Natural killer cell treated with Interleukin-12 subunit alpha and Interleukin-12 subunit beta and Interleukin-15 and Interleukin-18, amount 100 ng/mL, for 72 hours (primary cell): ENCODE results near the gene BMPR1B. TPM values are rescaled to one million over a fixed set of nuclear protein-coding genes. Genes with fewer than 3 reads are reported as not detected.
"Not testable (repeated sequence)": the region's sequence is repeated elsewhere in the genome, so short reads cannot be mapped to it uniquely, and the experiment has no call there.

ENCODE experiments used
- ATAC-seq, 2 donors: fragments of 150-1000 bp; cut with Tn5 transposase in 1 of 2; sonication (Bioruptor Pico), chemical (Tn5 transposase) in 1 of 2; 2 replicates each; pipeline ENCODE4 v1.10.0; 2021
- DNase-seq: peaks from one replicate; pipeline ENCODE4 v3.0.0; 2022; ENCODE audit warnings: low spot score
- H3K27ac Mint-ChIP-seq, 2 donors: 1 replicate in 1 of 2; 2 replicates in 1 of 2; pipeline ENCODE4 v1.8.0; 2022; ENCODE audit warnings: mixed read lengths in 2 of 2, mild to moderate bottlenecking in 1 of 2, moderate library complexity in 1 of 2
- H3K27me3 Mint-ChIP-seq, 2 donors: 1 replicate in 1 of 2; 2 replicates in 1 of 2; pipeline ENCODE4 v1.8.0; 2022; ENCODE audit warnings: mixed read lengths in 2 of 2
- H3K36me3 Mint-ChIP-seq: one replicate; pipeline ENCODE4 v1.8.0; 2022; ENCODE audit warnings: mixed read lengths
- H3K4me1 Mint-ChIP-seq, 2 donors: 1 replicate in 1 of 2; 2 replicates in 1 of 2; pipeline ENCODE4 v1.8.0; 2022; ENCODE audit warnings: low read depth in 2 of 2, mixed read lengths in 2 of 2, mild to moderate bottlenecking in 1 of 2
- H3K4me3 Mint-ChIP-seq: one replicate; pipeline ENCODE4 v1.8.0; 2022; ENCODE audit warnings: mixed read lengths
- H3K9me3 Mint-ChIP-seq: 2 replicates; pipeline ENCODE4 v1.8.0; 2022; ENCODE audit warnings: mixed read lengths
- total RNA-seq, 2 donors: library from RNA; stranded (reverse); gene quantifications; one replicate each; pipeline ENCODE4 v1.2.3, GENCODE V29; 2022

The BMPR1B gene
- total RNA-seq, 2 donors from 2014 or later = not detected

DNA sequence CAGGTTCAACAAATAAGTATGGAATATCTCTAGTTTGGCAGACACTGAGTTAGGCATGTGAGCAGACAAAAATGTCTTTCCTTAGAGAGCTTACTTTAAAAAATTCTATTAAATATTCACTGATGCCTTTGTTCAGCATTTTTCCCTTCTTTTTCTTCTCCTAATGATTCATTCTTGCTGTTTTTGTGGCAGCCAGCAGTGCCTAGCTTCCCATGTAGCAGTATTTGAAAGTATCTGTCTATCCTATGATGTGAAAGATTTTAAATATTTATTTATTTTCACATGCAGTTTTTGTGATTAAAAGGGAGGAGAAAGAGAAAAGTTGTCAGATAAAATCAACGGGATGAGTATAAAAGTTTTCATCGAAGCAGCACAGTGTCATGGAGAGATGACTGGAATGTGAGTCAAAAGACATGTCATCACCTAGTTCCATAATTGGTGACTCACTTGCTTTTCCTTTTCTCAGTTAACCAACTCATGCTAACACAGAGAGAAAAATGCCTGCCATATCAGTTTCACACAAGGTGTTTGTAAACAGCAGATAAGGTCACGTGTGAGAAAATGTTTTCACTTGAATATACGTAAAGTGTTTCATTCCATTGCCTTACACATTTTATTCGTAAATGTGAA lies 69.8 kb downstream of the BMPR1B start:
- no peak overlapping the region for H3K4me3 Mint-ChIP-seq
- no peak overlapping the region for H3K27ac Mint-ChIP-seq
- peaks cover 0 to 3% of the 10 kb centered on the region in 2 donors for H3K27me3 Mint-ChIP-seq
- ATAC-seq (no peak), DNase-seq (no peak)
- H3K9me3 Mint-ChIP-seq = no peaks in the 10 kb centered on the region
- no peaks in the 10 kb centered on the region for H3K4me1 Mint-ChIP-seq
- H3K36me3 Mint-ChIP-seq = no peaks in the 10 kb centered on the region

DNA sequence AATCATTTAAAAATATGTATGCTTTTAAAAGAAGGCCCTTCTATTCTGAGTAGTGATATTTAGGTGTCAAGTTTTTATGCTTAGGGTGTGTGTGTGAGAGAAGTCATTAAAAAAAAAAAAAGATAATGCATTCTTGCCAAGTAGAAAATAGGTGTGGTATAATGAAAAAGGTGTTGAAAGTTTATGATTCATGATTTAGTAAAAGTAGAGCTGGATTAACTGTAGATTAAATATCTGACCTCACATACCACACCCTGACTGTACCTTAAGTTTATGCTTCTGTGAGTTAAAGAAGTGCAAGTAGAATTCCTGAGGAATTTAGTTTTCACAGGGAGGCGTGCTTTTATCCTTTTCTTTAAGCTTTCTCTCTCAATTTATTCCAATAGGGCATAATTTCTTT lies 71.1 kb downstream of the BMPR1B start:
- no peak for ATAC-seq

DNA sequence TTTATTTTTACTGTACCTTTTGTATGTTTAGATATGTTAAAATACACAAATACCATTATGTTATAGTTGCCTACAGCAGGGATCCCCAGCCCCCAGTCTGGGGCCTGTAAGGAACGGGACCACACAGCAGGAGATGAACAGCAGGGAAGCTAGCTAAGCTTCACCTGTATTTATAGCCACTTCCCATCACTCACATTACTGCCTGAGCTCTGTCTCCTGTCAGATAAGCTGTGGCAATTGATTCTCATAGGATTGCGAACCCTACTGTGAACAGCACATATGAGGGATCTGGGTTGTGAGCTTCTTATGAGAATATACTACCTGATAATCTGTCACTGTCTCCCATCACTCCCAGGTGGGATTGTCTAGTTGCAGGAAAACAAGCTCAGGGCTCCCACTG lies 73.9 kb downstream of the BMPR1B start:
- Mint-ChIP-seq H3K9me3 (no peaks in the 10 kb centered on the region), H3K27me3 (no peaks in the 10 kb centered on the region), H3K4me3 (no peak overlapping the region), H3K36me3 (no peaks in the 10 kb centered on the region), H3K27ac (no peak overlapping the region), H3K4me1 (no peaks in the 10 kb centered on the region)
- ATAC-seq = no peak
- no peak for DNase-seq

More for the DNA sequence above, 71.1 kb downstream of the BMPR1B start:
- H3K9me3 Mint-ChIP-seq = no peaks in the 10 kb centered on the region
- H3K36me3 Mint-ChIP-seq = no peaks in the 10 kb centered on the region
- DNase-seq = no peak
- H3K4me1 Mint-ChIP-seq = no peaks in the 10 kb centered on the region
- H3K27me3 Mint-ChIP-seq = no peaks in the 10 kb centered on the region
- H3K4me3 Mint-ChIP-seq = no peak overlapping the region
- H3K27ac Mint-ChIP-seq = no peak overlapping the region

DNA sequence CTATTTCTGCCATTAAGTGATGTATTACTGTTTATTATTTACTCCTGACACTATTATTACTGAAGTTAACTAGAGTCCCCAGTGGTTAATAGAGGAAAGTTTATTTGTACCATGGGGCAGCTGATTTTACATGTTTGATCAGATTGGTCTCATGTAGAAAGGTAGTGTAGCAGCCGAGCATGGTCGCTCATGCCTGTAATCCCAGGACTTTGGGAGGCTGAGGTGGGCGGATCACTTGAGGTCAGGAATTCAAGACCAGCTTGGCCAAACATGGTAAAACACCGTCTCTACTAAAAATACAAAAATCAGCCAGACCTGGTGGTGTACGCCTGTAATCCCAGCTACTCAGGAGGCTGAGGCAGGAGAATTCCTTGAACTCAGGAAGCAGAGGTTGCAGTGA lies 74.6 kb downstream of the BMPR1B start:
- H3K4me3 Mint-ChIP-seq, H3K36me3 Mint-ChIP-seq, DNase-seq, H3K27ac Mint-ChIP-seq, H3K9me3 Mint-ChIP-seq, ATAC-seq, H3K27me3 Mint-ChIP-seq, H3K4me1 Mint-ChIP-seq: not testable (repeated sequence)

DNA sequence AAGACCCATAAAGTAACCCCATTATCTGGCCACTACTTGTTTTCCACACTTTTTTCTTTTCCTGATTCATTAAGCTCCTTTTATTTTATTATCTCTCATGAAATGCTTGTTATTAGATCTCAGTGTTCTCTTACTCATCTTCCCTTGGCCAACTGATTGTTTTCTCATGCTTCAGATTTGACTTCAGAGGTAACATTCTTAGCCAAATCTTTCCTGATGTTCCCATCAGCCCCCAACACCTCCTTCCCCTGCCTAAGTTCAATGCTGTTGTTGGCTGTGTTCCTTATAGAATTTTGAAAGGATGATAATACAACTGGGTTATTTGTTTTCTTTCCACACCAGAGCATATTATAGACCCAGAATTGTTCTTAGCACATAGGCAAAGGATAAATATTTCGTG lies 75.6 kb downstream of the BMPR1B start:
- Mint-ChIP-seq H3K4me3 (no peak overlapping the region), H3K36me3 (no peaks in the 10 kb centered on the region), H3K27me3 (no peaks in the 10 kb centered on the region), H3K27ac (no peak overlapping the region), H3K4me1 (no peaks in the 10 kb centered on the region), H3K9me3 (no peaks in the 10 kb centered on the region)
- no peak for DNase-seq
- no peak for ATAC-seq

DNA sequence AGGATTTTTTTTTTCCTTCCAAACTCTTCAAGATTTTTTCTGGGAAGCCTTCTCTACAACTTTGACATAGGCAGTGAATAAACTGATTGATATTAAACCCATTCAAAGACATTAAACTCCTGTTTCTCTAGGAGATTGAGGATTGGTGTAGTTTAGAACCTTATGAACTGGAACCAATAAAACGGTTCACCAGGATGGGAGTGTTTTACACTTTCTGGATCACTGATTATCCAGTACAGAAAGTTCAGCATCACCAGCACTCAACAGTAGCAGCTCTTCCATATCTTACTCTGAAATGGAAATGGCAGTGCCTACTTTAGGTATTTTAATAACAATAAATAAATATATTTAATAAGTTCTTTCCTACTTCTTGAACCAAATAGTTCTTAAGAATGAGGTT lies 76.7 kb downstream of the BMPR1B start:
- H3K27ac Mint-ChIP-seq = no peak overlapping the region
- H3K27me3 Mint-ChIP-seq = no peaks in the 10 kb centered on the region
- ATAC-seq (no peak), DNase-seq (no peak)
- no peaks in the 10 kb centered on the region for H3K4me1 Mint-ChIP-seq
- H3K4me3 Mint-ChIP-seq = no peak overlapping the region
- H3K36me3 Mint-ChIP-seq = no peaks in the 10 kb centered on the region
- no peaks in the 10 kb centered on the region for H3K9me3 Mint-ChIP-seq

DNA sequence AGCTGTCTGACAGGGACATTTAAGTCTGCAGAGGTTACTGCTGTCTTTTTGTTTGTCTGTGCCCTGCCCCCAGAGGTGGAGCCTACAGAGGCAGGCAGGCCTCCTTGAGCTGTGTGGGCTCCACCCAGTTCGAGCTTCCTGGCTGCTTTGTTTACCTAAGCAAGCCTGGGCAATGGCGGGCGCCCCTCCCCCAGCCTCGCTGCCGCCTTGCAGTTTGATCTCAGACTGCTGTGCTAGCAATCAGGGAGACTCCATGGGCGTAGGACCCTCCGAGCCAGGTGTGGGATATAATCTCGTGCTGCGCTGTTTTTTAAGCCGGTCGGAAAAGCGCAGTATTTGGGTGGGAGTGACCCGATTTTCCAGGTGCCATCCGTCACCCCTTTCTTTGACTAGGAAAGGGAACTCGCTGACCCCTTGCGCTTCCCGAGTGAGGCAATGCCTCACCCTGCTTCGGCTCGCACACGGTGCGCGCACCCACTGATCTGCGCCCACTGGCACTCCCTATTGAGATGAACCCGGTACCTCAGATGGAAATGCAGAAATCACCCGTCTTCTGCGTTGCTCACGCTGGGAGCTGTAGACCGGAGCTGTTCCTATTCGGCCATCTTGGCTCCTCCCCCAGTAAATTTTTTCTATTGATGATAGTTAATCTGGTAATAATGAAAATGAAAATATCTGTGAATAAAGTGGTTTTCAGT lies 83.6 kb downstream of the BMPR1B start:
- not testable (repeated sequence) for H3K27ac Mint-ChIP-seq, H3K9me3 Mint-ChIP-seq, H3K4me1 Mint-ChIP-seq, ATAC-seq, H3K36me3 Mint-ChIP-seq, H3K27me3 Mint-ChIP-seq, DNase-seq, H3K4me3 Mint-ChIP-seq

DNA sequence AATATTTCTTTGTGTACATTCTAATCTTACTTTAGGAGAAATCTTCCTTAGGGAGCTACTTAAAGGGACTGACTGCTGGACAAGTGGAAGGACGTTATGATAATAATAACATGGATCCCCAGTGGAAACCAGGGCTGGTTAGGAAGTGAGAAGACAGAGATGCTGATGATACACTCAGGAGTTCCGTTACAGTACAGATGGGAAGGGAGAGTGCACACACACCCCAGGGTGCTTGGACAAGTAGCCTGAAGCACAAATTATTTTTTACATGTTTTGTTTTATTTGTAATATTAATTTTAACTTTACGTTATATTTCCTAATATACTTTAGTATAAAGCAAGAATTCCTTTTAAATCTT lies 84.1 kb downstream of the BMPR1B start:
- no peaks in the 10 kb centered on the region for H3K9me3 Mint-ChIP-seq
- ATAC-seq = no peak
- no peaks in the 10 kb centered on the region for H3K27me3 Mint-ChIP-seq
- no peaks in the 10 kb centered on the region for H3K4me1 Mint-ChIP-seq
- no peaks in the 10 kb centered on the region for H3K36me3 Mint-ChIP-seq
- no peak for DNase-seq
- H3K27ac Mint-ChIP-seq = no peak overlapping the region
- H3K4me3 Mint-ChIP-seq = no peak overlapping the region

DNA sequence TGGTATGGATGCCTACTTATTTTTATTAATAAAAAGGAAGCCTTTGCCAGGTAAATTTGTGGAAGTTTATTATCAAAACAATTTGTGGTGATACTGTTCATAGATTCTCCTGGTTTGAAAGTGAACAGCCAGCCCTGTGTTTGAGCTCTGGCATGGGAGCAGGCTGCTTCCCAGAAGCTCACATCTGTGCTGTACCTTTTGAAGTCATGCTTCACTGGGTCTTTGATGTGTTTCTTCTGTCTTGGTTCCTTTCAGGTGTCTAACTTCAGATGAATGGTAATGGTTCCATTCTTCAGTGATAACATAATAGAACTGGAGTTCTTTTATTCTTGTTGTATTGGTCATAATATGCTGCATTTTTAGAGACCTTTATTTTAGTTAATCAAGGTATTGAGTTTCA lies 85.5 kb downstream of the BMPR1B start:
- Mint-ChIP-seq H3K36me3 (no peaks in the 10 kb centered on the region), H3K4me1 (no peaks in the 10 kb centered on the region), H3K27ac (no peak overlapping the region), H3K4me3 (no peak overlapping the region), H3K27me3 (no peaks in the 10 kb centered on the region), H3K9me3 (peaks cover 5% of the 10 kb centered on the region)
- ATAC-seq (no peak), DNase-seq (no peak)

DNA sequence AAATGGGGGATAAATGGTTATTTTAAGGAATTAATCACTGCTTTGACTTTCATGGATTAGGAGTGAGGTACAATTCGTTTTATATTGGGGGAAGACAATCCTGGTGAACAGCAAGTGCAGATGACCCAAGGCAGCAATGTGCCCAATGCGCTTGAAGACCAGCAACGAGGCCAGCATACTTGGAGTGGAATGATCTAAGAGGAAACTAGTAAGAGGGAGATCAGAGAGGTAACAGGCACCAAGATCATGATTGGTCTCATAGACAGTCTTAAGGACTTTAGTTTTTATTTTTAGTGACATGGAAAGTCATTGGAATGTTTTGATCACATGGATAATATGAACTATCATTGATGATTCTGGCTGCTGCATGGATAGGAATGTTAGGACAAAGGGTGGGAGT lies 90.6 kb downstream of the BMPR1B start:
- peaks cover 5% of the 10 kb centered on the region for H3K9me3 Mint-ChIP-seq
- H3K4me1 Mint-ChIP-seq = no peaks in the 10 kb centered on the region
- no peak for DNase-seq
- H3K27ac Mint-ChIP-seq = no peak overlapping the region
- H3K27me3 Mint-ChIP-seq = peaks cover 0 to 2% of the 10 kb centered on the region in 2 donors
- no peaks in the 10 kb centered on the region for H3K36me3 Mint-ChIP-seq
- H3K4me3 Mint-ChIP-seq = no peak overlapping the region
- ATAC-seq = no peak

DNA sequence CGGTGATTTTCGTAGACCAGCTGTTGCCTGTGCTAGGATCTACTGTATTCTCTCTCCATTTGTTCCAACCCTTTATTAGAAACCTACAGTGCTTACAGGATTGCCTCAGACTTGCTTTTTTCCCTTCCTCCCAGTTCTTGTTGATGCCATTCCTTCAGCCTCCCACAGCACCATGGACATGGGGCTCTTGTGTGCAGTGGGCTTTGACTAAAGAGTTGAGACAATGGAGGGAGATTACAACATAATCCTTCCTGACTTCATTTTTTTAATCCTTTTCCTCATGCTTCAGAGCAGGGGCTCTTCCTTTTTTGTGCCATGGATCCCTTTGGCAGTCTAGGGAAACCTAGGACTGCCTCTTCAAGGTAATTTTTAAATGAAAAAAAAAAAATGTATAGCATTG lies 92.1 kb downstream of the BMPR1B start:
- Mint-ChIP-seq H3K4me3 (no peak overlapping the region), H3K27me3 (peaks cover 0 to 2% of the 10 kb centered on the region in 2 donors), H3K27ac (no peak overlapping the region), H3K9me3 (peaks cover 5% of the 10 kb centered on the region), H3K4me1 (no peaks in the 10 kb centered on the region), H3K36me3 (no peaks in the 10 kb centered on the region)
- peak in 1 of 2 donors; percentile 24 for ATAC-seq
- no peak for DNase-seq

DNA sequence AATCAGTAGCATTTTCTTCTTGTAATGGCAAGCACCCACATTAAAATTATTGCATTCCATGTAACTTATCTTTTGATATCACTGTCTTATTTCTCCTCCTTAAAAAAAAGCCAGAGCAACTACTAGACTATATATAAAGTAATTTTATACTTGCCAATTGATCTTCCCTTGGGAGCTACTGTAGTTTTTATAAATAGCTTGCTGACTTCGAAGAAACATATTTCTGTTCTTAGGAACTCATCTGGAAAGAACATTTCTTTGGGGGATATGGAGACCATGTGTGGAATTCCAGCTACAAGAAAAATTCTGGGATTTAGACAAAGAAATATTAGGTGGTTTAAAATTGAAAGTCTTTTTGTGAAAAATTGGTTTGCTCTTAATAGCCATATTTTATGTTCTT lies 94.9 kb downstream of the BMPR1B start:
- Mint-ChIP-seq H3K36me3 (no peaks in the 10 kb centered on the region), H3K27me3 (peaks cover 0 to 2% of the 10 kb centered on the region in 2 donors), H3K4me1 (no peaks in the 10 kb centered on the region), H3K4me3 (no peak overlapping the region), H3K27ac (no peak overlapping the region), H3K9me3 (no peaks in the 10 kb centered on the region)
- no peak for DNase-seq
- no peak for ATAC-seq

DNA sequence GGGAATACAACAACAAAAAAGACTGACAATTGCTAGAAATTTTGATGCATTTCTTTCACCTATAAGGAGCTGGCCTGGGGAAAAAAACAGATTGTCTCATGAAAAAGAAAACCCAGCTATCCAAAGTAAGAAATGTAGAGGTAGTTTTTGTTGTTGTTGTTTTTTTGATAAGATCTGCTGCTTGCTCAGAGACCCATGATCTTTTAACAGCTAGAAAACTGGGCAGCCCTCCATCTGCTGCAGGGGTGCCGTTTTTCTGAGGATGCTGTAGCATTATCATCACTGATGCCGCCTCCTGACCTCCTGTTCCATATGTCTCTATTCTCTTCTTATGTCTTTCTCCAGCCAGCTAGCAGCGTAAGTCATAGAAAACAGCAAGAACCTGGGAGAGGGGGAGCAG lies 98.3 kb downstream of the BMPR1B start:
- Mint-ChIP-seq H3K4me3 (no peak overlapping the region), H3K27ac (no peak overlapping the region), H3K9me3 (no peaks in the 10 kb centered on the region), H3K4me1 (no peaks in the 10 kb centered on the region), H3K36me3 (no peaks in the 10 kb centered on the region), H3K27me3 (no peaks in the 10 kb centered on the region)
- DNase-seq (no peak), ATAC-seq (no peak)

DNA sequence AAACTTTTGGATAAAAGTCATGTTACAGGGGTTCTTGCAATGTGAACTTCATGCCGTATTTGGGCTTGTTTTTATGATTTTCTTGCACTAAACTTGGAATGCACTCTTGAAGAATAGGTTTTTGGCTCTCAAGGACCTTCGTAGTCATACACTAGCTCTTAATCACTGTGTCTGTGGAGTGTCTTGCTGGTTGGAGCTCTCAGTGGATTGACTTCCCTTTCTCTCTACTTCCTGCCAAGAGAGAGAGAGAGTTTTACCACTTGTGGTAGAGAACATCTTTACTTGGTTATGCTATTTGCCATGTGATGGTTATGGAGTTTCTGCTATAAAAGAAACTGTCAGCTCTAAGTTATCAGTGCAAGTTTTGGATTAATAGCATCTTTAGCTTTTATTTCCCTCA lies 112.4 kb downstream of the BMPR1B start:
- Mint-ChIP-seq H3K9me3 (no peaks in the 10 kb centered on the region), H3K27ac (no peak overlapping the region), H3K4me3 (no peak overlapping the region), H3K27me3 (no peaks in the 10 kb centered on the region), H3K4me1 (no peaks in the 10 kb centered on the region), H3K36me3 (no peaks in the 10 kb centered on the region)
- DNase-seq (no peak), ATAC-seq (no peak)
